HG03103 (cell line): ENCODE data around the gene LIN7A.
A peak's percentile ranks its signal among the peaks of the same experiment; 100 is the strongest.

Experiments used
- ATAC-seq: cut with Tn5 transposase; IDR thresholded peaks from one replicate; pipeline ENCODE4 v1.9.1; 2021; ENCODE audit warnings: low read depth; ENCODE audit not compliant: unreplicated experiment

The LIN7A gene

GRCh38 chr12:80861641-80862378 is 75.9 kb downstream of the LIN7A start:
- no peak for ATAC-seq

DNA sequence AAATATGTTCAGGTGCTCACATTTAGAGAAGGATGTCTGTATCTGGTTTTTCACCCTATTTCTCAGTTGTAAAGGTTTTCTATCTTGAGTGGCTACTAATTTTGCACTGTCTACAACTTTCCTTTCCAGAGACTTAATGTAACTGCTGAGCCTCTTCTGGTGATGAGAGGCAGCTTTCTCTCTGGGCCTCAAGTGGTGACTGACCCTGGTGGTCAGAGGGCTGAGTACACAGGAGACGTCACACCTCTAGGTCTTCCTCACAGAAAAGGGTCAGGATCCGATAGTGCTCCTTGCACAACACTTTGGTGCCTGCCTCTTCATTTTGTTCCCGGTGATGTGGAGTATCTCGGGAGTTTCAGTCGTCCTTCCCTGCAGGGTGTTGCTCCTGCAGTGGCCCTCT is 76.8 kb downstream of the LIN7A start:
- ATAC-seq = no peak

GRCh38 chr12:80860206-80860605 is 77.5 kb downstream of the LIN7A start:
- no peak for ATAC-seq

DNA sequence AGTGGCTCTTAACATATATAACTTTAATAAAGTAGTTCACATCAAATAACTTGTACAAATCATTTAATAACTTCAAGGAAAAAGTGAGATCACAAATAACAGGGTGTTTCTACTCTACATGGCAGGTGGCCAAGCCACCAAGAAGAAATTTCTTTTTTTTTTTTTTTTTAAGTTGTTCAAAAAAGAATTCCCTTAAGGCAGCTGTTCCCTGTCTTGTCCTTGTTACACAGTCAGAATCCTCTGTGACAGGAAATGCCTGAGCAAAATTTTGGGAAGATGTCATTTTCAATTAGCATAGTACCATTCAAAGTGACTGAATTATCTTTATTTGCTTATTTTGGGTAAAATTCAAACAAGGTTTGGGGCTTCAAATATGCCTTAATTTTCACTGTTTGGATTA is 79.4 kb downstream of the LIN7A start:
- no peak for ATAC-seq

- no peak for ATAC-seq
Observed at GRCh38 chr12:80857311-80857710, 80.4 kb downstream of the LIN7A start.

DNA sequence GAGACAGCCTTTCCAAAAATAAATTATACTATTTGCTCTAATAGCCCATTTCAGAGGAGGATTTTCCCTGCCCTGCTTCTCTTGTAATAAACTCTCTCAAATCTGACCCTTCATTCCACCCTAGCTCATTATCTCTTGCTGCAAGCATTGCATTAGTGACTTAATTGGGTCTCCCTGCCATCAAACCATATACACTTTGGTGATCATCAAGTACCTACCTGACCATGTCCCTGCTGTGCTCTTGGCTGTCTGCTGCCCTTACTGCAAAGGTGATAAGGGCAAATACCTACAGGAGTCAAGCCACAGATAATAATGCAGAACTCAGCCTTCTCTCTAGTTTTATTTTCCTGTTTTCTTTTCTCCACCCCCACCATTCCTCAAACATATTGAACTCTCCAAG is 88.4 kb downstream of the LIN7A start:
- ATAC-seq = no peak

GRCh38 chr12:80848858-80849257 is 88.9 kb downstream of the LIN7A start:
- ATAC-seq = no peak

DNA sequence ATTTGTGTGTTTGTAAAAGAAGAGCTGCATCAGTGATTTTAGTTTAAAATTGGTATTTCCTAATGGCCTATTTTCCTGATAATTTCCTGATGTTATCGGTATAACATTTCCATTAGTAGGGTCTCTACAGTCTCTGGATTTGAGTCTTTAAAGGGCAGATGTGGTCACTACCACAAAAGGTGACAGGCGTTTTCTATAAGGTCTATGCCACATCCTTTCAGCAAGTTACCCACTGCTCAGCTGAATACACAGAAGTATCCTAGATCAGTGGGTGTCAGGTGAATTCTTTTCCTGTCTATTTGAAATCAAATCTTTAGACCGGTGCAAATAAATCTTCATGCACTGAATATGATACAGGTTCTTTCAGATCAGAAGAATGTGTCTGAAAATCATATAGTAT is 90.2 kb downstream of the LIN7A start:
- no peak for ATAC-seq

GRCh38 chr12:80846952-80847351 is 90.8 kb downstream of the LIN7A start:
- no peak for ATAC-seq

DNA sequence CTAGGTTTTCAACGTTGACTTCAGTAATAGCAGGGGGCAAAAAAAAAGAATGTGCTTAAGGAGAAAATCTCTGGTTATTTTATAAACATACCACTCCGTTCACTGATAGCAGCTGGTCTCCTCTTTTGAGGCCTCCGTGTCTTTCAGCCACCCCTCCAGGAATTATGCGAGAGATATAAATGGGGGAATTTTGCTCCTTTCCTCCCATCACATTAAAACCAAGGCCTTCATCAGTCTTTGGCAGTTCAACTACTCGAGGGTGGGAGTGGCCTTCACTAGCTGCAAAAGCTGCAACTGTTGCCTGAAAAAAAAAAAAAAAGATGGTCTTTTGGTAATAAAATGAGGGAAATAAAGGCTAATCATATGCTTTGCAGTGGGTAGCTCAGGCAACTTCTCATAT is 92.1 kb downstream of the LIN7A start:
- no peak for ATAC-seq

GRCh38 chr12:80843969-80844368 is 93.8 kb downstream of the LIN7A start:
- no peak for ATAC-seq

- ATAC-seq = no peak
Observed at GRCh38 chr12:80838708-80839107, 99.0 kb downstream of the LIN7A start.

GRCh38 chr12:80838024-80838658 is 99.6 kb downstream of the LIN7A start:
- no peak for ATAC-seq

DNA sequence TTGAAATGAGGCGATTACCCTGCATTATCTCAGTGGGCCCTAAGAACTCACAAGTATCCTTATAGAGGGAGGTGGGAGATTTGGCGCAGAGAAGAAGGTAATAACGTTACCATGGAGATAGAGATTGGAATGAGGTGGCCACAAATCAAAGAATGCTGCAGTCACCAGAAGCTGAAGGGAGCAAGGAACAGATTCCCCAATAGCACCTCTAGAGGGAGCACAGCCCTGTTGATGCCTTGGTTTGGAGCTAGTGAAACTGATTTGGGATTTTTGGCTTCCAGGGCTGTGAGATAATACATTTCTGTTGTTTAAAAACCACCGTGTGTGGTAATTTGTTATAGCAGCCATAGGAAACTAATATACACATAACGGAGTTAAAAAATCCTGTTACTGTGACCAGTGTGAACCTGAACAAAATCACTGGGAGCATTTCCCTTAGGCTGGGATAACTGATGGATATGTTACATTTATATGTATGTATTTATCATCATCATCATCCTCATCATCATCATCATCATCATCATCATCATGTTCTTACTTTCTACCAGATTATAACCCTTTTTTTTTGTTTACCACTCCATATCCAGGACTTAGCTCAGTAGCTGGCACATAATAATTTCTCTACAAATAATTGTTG is 100.3 kb downstream of the LIN7A start:
- ATAC-seq = no peak

GRCh38 chr12:80834724-80835123 is 103.0 kb downstream of the LIN7A start:
- ATAC-seq = no peak

DNA sequence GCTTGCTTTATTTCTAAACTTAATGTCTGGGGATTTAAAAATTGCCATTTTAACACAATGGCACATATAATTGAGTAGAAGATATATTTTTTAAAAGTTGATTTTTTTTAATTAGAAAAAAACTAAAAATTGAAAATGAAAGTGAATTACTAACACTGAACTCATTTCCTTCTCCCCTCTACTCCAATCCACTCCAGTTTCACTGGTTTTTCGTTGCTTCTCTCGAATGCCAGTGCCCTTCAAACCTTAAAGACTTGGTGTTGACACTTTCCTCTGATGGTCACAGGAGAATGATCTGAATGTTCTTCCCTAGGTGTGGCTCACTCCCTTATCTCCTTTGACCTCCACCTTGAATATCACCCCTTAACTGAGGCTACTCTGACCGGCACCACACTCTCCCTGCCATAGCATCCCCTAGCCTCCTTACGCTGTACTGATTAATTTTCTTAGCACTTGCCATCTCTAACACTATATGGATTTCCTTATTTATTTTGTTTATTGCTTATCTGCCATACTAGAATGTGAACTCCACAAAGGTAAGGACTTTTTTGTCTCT is 107.1 kb downstream of the LIN7A start:
- ATAC-seq = no peak

GRCh38 chr12:80829767-80830166 is 108.0 kb downstream of the LIN7A start:
- ATAC-seq = no peak

GRCh38 chr12:80825506-80825905 is 112.2 kb downstream of the LIN7A start:
- no peak for ATAC-seq

- no peak for ATAC-seq
Observed at GRCh38 chr12:80823393-80823792, 114.3 kb downstream of the LIN7A start.

DNA sequence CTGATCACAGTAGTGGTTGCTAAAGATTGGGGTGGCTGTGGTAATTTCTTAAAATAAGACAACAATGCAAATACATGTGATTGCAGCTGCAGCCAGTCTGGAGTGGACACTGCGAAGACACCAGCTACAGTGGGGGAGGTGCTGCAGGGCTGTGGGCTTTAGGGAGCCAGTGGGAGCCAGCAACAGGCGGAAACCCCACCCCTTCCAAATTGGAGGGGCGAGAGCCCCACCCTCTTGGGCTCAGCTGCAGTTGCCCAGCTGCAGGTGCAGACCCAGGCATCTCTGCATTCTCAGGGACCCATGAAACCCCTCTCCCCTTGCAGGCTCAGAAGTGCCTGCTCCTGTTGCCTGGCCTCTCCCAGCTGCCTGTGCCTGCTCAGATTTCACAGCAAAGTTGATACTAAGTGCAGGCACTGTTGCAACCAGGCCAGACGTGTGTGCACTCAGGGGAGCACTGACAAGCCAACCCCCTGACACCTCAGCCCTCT is 116.2 kb downstream of the LIN7A start:
- peak; percentile 57 for ATAC-seq

- no peak for ATAC-seq
Observed at GRCh38 chr12:80818878-80819277, 118.9 kb downstream of the LIN7A start.
